GM18526 (cell line): ENCODE results near the gene DPM3.

Source experiments
- POLR2A ChIP-seq: IDR thresholded peaks from 3 replicates; pipeline ENCODE4 v1.6.1; 2011; ENCODE audit not compliant: insufficient read length; ENCODE audit errors: extremely low read depth

The DPM3 gene

GRCh38 chr1:155093911-155094621 lies 46.3 kb downstream of the DPM3 start:
- TF ChIP-seq POLR2A = no peak

DNA sequence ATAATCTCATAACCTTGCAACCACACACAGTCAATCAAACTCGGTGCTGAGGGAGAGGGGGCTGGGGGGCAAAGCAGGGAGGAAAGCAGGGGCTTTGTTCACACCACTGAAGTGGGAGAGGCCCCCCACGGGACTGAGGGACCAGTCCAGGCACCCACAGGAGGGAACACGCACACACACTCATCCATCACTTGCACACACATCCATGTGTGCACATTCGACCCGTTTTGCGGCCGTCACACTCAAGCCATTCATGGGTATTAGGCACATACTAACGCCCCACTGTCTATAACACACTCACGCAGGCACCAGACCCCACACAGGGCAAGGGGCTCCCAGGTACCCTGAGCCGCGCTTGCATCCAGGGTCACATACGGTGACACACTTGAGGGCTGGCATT lies 47.7 kb downstream of the DPM3 start:
- TF ChIP-seq POLR2A = no peak

- TF ChIP-seq POLR2A = no peak
Observed at GRCh38 chr1:155092131-155092530, 48.2 kb downstream of the DPM3 start.

- no peak for TF ChIP-seq POLR2A
Observed at GRCh38 chr1:155091071-155092051, 49.0 kb downstream of the DPM3 start.
